ENCODE measurements around the gene LRCH1.

Gene LRCH1

DNA sequence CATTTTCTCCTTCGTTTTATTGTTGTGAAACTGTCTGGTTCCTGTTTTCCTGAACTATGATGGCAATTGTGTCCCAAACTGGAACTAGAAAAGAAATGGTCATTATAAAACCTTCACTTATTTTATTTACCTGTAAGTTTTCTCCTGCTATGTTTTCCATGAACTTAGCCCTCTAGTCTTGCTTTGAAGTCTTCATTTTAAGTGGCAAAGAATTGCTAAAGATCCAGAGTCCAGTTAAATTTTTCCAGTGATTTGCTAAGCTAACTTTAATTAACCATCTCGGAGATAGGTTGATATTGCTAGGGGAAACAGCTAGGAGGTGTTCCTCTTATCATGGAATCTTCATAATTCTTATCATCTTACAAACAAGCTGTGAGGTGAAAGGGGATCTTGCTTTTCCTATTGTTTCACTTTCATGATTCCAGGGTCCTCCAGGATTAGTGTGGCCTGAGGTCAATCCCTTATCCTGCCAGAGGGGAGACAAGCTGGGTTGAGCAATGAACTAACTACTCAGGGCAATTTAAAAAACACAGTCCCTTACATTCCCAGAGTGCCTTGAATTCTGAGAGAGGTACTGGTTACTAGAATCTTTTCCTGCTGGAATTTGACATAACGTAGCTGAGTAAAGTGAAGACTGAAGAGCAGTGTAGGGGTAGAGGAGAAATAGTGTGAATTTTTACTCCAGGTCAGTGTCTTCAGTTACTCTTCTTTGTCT, 131.5 kb downstream of the LRCH1 start:
- DNase-seq (ENCODE audit: low read depth, low spot score): no peak
- TF ChIP-seq CTCF (IDR thresholded peaks at IDR 0.05; ENCODE audit: insufficient read depth, low read length, missing control alignments): no peak
- POLR2A ChIA-PET: no interaction called here
- CTCF ChIA-PET: interaction anchor here (0.6 to 1.6 kb wide), 4 partner anchors 10 to 796 kb away, joined by 3 to 4 read pairs (median 4); partner anchors contain the start of gene LRCH1
- H3K4me3 ChIP-seq (ENCODE audit: low read depth, low read length): no peak overlapping the region

DNA sequence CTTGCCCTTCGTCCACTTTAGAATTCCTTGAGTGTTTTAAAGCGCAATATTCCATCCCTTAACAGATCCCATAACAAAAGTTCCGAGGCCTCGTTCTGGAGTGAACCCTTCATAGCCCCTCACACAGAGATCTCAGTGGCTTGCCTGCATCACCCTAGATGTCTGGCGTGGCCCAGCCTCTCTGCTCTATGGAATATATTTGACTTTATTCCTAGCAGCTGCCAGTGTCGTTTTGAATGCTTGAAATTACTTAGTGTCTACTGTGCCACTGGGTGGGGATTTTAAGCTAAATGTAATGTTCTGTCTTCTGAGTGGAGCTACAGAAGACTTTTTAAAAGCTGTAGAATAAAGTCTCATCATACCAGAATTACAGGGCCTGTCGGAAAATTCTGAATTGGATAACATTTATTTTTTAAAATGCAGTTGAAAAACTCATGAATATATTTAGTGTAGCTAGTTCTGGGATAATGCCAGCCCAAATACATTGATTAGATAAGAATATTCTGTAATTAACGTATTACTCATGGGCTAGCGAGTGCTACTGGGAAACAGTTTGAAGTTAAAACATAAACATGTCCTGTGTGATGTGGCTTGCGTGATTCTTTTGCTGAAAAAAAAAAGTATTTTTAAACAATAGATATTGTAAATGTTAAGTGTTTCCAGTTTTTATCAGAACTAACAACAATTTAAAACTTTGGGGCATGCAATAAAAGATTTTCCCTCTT, 132.2 kb downstream of the LRCH1 start:
- ChIA-PET CTCF (interaction anchor here (0.6 to 1.6 kb wide), 3 partner anchors 9 to 795 kb away, joined by 3 to 4 read pairs (median 4); partner anchors contain the start of gene LRCH1), POLR2A (no interaction called here)

DNA sequence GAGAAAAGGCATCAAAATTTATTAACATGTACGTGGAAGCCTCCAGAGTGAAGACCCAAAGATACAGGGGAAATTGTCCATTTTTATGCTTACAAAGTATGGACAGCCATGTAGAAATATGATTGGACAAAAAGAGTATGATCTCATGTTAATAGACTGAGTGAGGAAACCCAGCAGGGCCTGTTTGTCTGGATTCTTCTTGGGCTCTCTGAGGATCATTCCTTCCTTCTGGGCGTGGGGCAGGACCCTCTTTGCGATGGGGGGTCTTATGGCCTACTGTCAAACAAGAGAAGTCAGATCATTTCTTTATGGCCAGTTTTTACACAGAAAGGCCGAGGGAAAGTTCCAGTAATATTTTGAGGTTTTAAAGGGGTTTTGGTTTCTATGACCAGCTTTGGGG, 133.2 kb downstream of the LRCH1 start:
- ChIA-PET POLR2A (no interaction called here), CTCF (no interaction called here)
- DNase-seq (ENCODE audit: low read depth, low spot score): no peak
- H3K4me3 ChIP-seq (ENCODE audit: low read depth, low read length): no peak overlapping the region
- TF ChIP-seq CTCF (IDR thresholded peaks at IDR 0.05; ENCODE audit: insufficient read depth, low read length, missing control alignments): no peak

More for the DNA sequence above, 132.2 kb downstream of the LRCH1 start:
- no peak for TF ChIP-seq CTCF (IDR thresholded peaks at IDR 0.05; ENCODE audit: insufficient read depth, low read length, missing control alignments)
- DNase-seq (ENCODE audit: low read depth, low spot score): no peak
- no peak overlapping the region for H3K4me3 ChIP-seq (ENCODE audit: low read depth, low read length)

DNA sequence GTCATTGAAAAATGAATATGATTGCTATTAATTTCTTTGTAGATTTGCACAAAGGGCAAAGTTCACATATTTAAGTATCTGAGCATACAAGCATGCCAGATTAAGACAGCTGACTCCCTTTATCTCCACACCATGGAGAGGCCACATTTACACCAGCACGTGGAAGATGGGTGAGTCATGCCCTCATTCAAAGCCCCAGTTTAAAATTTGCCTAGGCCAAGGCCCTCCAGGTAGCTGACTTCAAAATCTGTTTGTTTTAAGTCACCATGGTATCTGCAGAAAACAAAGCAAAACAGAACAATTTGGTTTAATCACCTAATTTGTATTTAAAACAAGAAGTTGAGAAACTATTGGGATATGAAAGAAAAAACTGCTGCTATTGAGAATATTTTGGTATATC, 134.8 kb downstream of the LRCH1 start:
- no peak overlapping the region for H3K4me3 ChIP-seq (ENCODE audit: low read depth, low read length)
- DNase-seq (ENCODE audit: low read depth, low spot score): no peak
- ChIA-PET POLR2A (no interaction called here), CTCF (interaction anchor here (1.0 kb wide), 1 partner anchor 136 kb away, joined by 3 read pairs; no protein-coding TSS in a partner anchor)
- TF ChIP-seq CTCF (IDR thresholded peaks at IDR 0.05; ENCODE audit: insufficient read depth, low read length, missing control alignments): no peak

DNA sequence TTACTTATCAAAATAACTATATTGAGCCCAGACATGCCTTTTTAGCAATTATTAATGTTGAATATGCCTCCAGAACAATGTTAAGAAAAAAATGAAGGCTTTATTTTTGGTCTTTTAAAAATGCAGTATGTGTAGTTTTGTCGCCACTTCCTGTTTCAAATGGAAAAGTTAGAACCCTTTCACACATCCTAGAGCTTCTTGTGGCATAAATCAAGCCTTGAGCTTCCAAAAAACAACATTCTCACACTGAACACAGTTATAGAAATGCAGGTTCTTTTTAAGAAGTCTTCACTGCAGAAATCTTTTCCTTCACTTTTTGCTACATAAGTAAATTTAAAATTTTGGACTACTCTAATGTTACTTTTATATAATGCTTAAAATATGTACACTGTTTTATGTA, 135.3 kb downstream of the LRCH1 start:
- TF ChIP-seq CTCF (IDR thresholded peaks at IDR 0.05; ENCODE audit: insufficient read depth, low read length, missing control alignments): no peak
- DNase-seq (ENCODE audit: low read depth, low spot score): no peak
- ChIA-PET POLR2A (no interaction called here), CTCF (no interaction called here)
- H3K4me3 ChIP-seq (ENCODE audit: low read depth, low read length): no peak overlapping the region

DNA sequence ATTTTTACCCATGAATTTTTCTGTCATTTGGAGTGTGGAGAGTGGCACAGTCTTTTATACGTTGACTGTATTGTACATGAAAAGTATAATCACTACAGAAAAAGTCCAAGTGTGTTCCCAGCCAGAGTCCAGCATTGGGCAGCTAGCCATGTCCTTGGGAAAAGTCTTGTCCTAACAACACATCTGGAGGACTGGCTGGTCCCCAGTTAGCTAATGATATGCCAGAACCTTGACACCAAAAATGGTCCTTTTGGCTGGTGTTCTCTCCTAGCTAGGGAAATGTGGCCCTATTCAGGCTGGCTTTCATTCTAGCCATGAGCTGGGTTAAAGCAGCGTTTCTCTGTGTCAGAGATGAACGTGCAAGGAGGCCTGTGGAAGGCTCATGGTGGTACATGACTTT, 145.0 kb downstream of the LRCH1 start:
- no peak for TF ChIP-seq CTCF (IDR thresholded peaks at IDR 0.05; ENCODE audit: insufficient read depth, low read length, missing control alignments)
- ChIA-PET CTCF (interaction anchor here (1.2 to 1.5 kb wide), 2 partner anchors 14 to 146 kb away, joined by 3 read pairs; no protein-coding TSS in a partner anchor), POLR2A (no interaction called here)
- H3K4me3 ChIP-seq (ENCODE audit: low read depth, low read length): no peak overlapping the region
- no peak for DNase-seq (ENCODE audit: low read depth, low spot score)

Data from AG04449 (cell line).